ENCODE results near the gene FBLN5.

The FBLN5 gene

GRCh38 chr14:91827746-91828145, 119.7 kb downstream of the FBLN5 start:
- H3K4me3 ChIP-seq (replicated peaks; ENCODE audit: low read depth, low read length), result no peak overlapping the region
- DNase-seq (ENCODE audit: low read depth), result no peak
- no peak for TF ChIP-seq CTCF (IDR thresholded peaks at IDR 0.05; ENCODE audit: low read length, missing control alignments)

Data from fibroblast of pulmonary artery (primary cell).